ENCODE results near the gene ACAP1.

- no peak for TF ChIP-seq CTCF (IDR thresholded peaks at IDR 0.05 in 2 of 3, conservative IDR thresholded peaks at IDR 0.05 in 1 of 3; ENCODE audit: insufficient read depth in 2 of 3, low read depth in 1 of 3, low read length in 3 of 3)
- TF ChIP-seq NFYB (IDR thresholded peaks at IDR 0.05; ENCODE audit: extremely low read depth, insufficient read length) = no peak
- TF ChIP-seq RFX5 (IDR thresholded peaks at IDR 0.05; ENCODE audit: low read depth, low read length) = no peak
- TF ChIP-seq TAF1 (IDR thresholded peaks at IDR 0.05; ENCODE audit: control insufficient read depth, extremely low read depth, insufficient read depth, low read length, severe bottlenecking) = peak; percentile 85
- TF ChIP-seq TCF7L2 (IDR thresholded peaks at IDR 0.05; ENCODE audit: low read depth, low read length) = no peak
- no peak for TF ChIP-seq ZBTB34 (CRISPR knock-in tag; IDR thresholded peaks at IDR 0.05)
- TF ChIP-seq ZNF551 (CRISPR knock-in tag; IDR thresholded peaks at IDR 0.05) = no peak
- TF ChIP-seq ZFP36 (IDR thresholded peaks at IDR 0.05; ENCODE audit: low read depth, low read length, partially characterized antibody) = no peak
- TF ChIP-seq CHD4 (IDR thresholded peaks at IDR 0.05; ENCODE audit: insufficient read depth, insufficient replicate concordance, low read depth, low read length, poor library complexity, severe bottlenecking) = no peak
- TF ChIP-seq ZKSCAN3 (CRISPR knock-in tag; IDR thresholded peaks at IDR 0.05) = no peak
Observed at GRCh38 chr17:7306911-7307685, 29.2 kb upstream of the ACAP1 start, which contains the start of gene EIF5A.

Data from K562 (cell line).